Kidney capillary endothelial cell (primary cell): ENCODE measurements around the gene FOXA3.
A peak's percentile ranks its signal among the peaks of the same experiment; 100 is the strongest.

ENCODE experiments used
- DNase-seq: peaks from one replicate; pipeline ENCODE4 v3.0.0-alpha.2; 2018; ENCODE audit warnings: low spot score

The FOXA3 gene

DNA sequence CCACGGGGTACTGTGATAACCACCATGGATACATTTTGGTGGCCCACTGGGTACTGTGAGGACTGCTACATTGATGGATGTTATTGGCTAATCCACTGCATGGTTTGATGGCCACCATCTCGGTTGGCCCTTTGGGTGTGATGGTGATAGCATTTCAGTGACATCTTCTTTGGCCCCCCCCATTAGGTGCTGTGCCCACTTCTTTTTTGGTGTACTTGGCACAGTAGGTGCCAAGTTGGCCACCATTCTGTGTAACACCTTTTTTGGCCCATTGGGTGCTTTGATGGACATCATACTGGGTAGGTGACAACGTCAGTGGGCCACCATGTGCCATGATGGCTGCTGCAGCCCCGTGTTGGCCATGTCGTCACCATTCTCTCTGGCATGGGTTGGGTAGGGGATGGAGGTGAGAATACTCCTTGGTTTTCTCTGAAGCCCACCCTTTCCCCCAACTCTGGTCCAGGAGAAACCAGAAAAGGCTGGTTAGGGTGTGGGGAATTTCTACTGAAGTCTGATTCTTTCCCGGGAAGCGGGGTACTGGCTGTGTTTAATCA, 9.2 kb downstream of the FOXA3 start:
- no peak for DNase-seq

GRCh38 chr19:45874620-45874966, 10.5 kb downstream of the FOXA3 start:
- no peak for DNase-seq

- no peak for DNase-seq
These were observed 12.0 kb downstream of the FOXA3 start for GRCh38 chr19:45876161-45876410.

GRCh38 chr19:45876411-45877197, 12.5 kb downstream of the FOXA3 start:
- DNase-seq: no peak

DNA sequence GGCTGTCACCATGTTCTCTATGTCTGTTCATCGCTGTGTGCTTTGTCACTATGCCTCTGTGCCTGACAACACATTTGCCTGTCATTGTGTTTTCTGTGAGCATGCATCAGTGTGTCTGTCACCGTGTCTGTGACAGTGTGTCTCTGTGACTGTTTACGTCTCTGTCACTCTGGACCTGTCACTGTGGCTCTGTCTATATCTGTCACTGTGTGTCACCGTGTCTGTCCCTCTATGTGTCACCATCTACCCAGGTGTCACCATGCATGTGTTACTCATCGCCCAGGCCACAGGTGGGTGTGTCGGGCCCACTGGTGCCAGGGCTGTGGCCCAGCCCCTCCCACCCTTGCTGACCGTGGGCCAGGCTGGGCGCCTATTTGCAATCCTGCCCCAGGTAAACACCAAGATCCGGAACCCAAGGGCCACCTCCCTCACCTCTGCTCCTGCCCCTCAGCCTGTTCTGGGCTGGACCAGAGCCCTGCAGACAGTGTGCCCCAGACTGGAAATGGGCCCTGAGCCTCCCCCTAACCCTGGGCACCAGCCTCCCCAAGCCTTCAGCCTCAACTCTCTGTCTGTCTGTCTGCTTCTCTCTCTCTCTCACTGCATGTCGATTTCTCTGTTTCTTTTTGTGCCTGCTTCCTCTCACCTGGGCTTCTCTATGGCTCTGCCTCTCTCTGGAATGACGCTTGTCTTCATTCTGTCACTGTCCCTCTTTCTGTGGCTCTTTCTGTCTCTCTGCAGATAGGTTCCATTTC, 14.1 kb downstream of the FOXA3 start:
- DNase-seq: no peak

GRCh38 chr19:45879055-45879454, 14.9 kb downstream of the FOXA3 start:
- no peak for DNase-seq

DNA sequence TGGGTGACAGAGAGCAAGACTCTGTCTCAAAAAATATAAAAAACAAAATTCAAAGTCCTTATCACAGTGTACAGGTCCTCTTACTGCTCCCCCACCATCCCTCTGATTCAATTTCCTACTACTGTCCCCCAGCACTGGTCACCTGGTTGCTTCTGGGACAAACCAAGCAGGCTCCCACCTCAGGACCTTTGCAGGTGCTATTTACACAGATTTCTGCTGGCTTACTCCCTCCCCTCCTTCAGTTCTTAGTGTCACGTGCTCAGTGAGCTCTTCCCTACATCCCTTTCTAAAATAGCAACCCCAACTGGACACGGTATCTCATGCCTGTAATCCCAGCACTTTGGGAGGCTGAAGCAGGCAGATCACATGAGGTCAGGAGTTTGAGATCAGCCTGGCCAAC, 15.8 kb downstream of the FOXA3 start:
- DNase-seq: no peak

- DNase-seq: no peak
These were observed 17.2 kb downstream of the FOXA3 start for GRCh38 chr19:45881082-45881908.

DNA sequence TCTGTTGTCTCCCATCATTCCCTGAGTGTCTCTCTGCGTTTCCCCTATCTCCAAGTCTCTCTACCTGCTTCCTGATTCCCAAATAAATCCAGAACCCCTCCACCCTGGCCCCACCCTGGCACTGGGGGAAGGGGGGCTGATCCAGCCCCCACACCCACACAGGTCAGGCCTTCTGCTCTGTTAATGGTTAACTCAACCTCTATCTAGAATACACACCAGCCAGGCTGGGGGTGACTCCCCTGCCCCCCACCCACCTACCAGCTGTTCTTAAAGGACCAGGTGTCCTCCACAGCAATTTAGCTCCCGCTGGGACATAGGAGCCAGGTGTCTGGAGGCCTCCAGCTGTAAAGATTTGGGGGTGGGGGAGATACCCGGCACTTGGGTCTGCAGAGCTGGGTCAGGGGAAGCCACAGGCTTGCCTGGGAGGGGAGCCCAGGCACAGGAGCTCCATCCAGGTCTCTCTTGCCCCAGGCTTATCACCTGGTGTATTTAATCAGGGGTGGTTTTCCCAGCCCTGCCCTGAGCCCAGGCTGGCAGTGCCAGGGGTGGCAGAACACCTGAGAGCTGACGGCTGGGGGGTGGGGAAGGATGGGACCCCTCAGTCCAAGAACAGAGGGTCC, 17.9 kb downstream of the FOXA3 start:
- no peak for DNase-seq

DNA sequence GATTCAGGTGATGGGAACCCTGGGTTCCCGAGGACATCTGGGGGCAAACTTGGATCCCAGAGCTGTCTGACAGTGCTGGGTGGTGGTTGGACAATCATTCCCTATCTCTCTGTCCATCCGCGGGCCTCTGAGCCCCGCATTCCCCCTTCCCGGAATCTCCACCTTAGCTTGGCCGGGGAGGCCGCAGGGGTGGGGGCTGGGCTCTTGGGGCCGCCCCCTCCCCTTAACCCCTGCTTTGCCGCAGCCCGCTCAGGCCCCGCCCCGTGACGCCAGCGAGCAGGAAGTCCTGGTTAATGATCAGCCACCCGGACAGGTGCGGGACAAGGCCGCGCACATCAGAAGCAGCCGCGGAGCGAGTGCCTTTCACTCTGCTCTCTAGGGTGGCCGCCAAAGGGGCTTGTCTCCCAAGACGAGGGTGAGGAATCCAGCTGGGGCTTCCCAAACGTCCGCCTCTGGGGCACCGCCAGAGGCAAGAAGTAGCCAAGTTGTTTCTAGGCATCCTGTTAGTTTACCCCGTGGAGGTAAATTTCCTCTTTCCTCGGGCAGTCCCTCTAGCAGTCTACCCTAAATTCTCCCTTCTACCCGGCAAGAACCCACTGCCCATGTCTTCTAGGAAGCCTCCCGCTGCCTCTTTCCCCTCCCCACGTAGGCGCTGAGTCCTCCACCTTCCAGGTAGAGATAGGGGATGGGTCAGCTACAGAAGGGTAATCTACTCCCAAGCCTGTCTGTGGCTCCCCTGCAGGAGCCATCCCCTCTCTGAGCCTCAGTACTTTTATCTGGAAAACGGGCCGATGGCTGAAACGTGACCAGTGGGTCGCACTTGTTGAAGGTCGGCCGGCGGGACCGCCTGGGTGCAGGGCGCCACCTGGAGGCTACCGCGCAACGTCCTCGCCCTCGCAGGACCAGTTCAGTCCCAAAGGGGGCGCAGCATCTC, 18.8 kb downstream of the FOXA3 start:
- DNase-seq: peak; percentile 78

- no peak for DNase-seq
These were observed 19.4 kb downstream of the FOXA3 start for GRCh38 chr19:45883586-45883880.

- DNase-seq: no peak
These were observed 20.0 kb downstream of the FOXA3 start for GRCh38 chr19:45883881-45884681.

GRCh38 chr19:45884682-45885555, 20.8 kb downstream of the FOXA3 start:
- DNase-seq: no peak

- peak; percentile 77 for DNase-seq
These were observed 21.7 kb downstream of the FOXA3 start, which contains the start of gene IRF2BP1 for GRCh38 chr19:45885556-45886426. Gene IRF2BP1, minus strand, starts transcription at chr19:45886141. Its CDS starts 367 bp downstream, at chr19:45885774.

- peak; percentile 86 for DNase-seq
These were observed 22.5 kb downstream of the FOXA3 start for GRCh38 chr19:45886427-45887199.

DNA sequence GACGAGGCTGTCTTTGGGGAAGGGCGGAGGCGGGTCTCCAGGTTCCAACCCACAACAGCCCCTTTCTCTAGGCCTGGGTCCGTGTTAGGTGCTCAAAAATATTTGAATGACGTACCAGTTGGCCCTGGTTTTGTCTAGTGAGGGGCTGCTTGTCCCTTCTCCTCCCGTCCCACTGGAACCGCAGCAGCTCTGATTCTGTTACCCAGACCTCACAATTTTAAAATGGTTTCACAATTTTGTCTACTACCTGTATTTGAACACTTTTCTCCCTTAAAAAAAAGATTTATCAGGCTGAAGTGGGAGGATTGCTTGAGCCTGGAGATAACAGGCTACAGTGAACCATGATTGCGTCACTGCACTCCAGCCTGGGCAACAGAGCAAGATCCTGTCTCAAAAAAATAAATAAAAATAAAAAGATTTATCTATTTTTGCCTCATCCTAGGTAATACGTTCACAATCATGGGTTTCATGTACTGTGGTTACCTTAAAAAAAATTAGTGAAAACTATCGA, 23.1 kb downstream of the FOXA3 start:
- DNase-seq: no peak

- no peak for DNase-seq
These were observed 25.2 kb downstream of the FOXA3 start for GRCh38 chr19:45889210-45889885.
